CD1c-positive myeloid dendritic cell (primary cell): Measurements from ENCODE around the gene BCL2L15.

ENCODE experiments used
- DNase-seq: peaks from one replicate; pipeline ENCODE4 v3.0.0-alpha.2; 2016; ENCODE audit errors: extremely low spot score

BCL2L15 gene

GRCh38 chr1:113905435-113905861 lies 18.1 kb upstream of the BCL2L15 start:
- DNase-seq, result no peak

- DNase-seq, result peak; percentile 99
Measured at GRCh38 chr1:113904674-113905434, 17.5 kb upstream of the BCL2L15 start, which contains the start of the genes AP4B1 and DCLRE1B. Gene AP4B1, minus strand, starts transcription at chr1:113904799. Its CDS starts 82 bp downstream, at chr1:113904717. Gene DCLRE1B, plus strand, starts transcription at chr1:113905326. Its CDS starts 261 bp downstream, at chr1:113905587.

- peak; percentile 71 for DNase-seq
Measured at GRCh38 chr1:113904293-113904673, 16.9 kb upstream of the BCL2L15 start.

GRCh38 chr1:113903501-113904292 lies 16.3 kb upstream of the BCL2L15 start:
- no peak for DNase-seq

- no peak for DNase-seq
Measured at GRCh38 chr1:113901191-113901590, 13.8 kb upstream of the BCL2L15 start.

GRCh38 chr1:113899111-113899510 lies 11.7 kb upstream of the BCL2L15 start:
- no peak for DNase-seq

- DNase-seq, result no peak
Measured at GRCh38 chr1:113898241-113898814, 10.9 kb upstream of the BCL2L15 start.

- no peak for DNase-seq
Measured at GRCh38 chr1:113895961-113896360, 8.6 kb upstream of the BCL2L15 start.

GRCh38 chr1:113895098-113895497 lies 7.7 kb upstream of the BCL2L15 start:
- DNase-seq, result no peak

GRCh38 chr1:113893267-113893666 lies 5.9 kb upstream of the BCL2L15 start:
- DNase-seq, result no peak

- DNase-seq, result no peak
Measured at GRCh38 chr1:113891631-113892220, 4.3 kb upstream of the BCL2L15 start.

- DNase-seq, result no peak
Measured at GRCh38 chr1:113890816-113891215, 3.4 kb upstream of the BCL2L15 start.

- no peak for DNase-seq
Measured at GRCh38 chr1:113886417-113887401, 672 bp downstream of the BCL2L15 start.

- DNase-seq, result no peak
Measured at GRCh38 chr1:113881661-113882060, 5.7 kb downstream of the BCL2L15 start.

- DNase-seq, result no peak
Measured at GRCh38 chr1:113879739-113880038, 7.7 kb downstream of the BCL2L15 start.

GRCh38 chr1:113876176-113876575 lies 11.2 kb downstream of the BCL2L15 start:
- DNase-seq, result no peak

- DNase-seq, result no peak
Measured at GRCh38 chr1:113875714-113876113, 11.7 kb downstream of the BCL2L15 start.

- peak; percentile 57 for DNase-seq
Measured at GRCh38 chr1:113874012-113874879, 13.1 kb downstream of the BCL2L15 start.

- peak; percentile 74 for DNase-seq
Measured at GRCh38 chr1:113872219-113872935, 15.0 kb downstream of the BCL2L15 start.
